Activated CD4-positive, alpha-beta T cell treated with anti-CD3 and anti-CD28 coated beads for 1 hour (primary cell): ENCODE results near the gene LRRC34.

ENCODE experiments used
- DNase-seq: peaks from one replicate; pipeline ENCODE4 v3.0.0-alpha.2; 2020

LRRC34 gene

GRCh38 chr3:169764882-169765612, 47.7 kb downstream of the LRRC34 start, which contains the start of gene TERC:
Gene TERC, minus strand, starts transcription at chr3:169765060.
- DNase-seq = peak; percentile 91

DNA sequence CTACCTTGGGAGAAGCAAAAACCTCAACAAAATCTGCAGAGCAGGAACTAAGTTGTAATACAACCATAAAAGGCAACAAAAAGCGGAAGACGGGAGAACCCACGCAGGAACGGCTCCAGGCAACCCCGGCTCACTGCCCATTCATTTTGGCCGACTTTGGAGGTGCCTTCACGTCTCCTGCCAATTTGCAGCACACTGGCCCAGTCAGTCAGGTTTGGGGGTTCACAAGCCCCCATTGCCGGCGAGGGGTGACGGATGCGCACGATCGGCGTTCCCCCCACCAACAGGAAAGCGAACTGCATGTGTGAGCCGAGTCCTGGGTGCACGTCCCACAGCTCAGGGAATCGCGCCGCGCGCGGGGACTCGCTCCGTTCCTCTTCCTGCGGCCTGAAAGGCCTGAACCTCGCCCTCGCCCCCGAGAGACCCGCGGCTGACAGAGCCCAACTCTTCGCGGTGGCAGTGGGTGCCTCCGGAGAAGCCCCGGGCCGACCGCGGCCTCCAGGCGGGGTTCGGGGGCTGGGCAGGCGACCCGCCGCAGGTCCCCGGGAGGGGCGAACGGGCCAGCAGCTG, 48.3 kb downstream of the LRRC34 start:
- DNase-seq = peak; percentile 55

- DNase-seq = no peak
Observed at GRCh38 chr3:169760479-169760878, 52.2 kb downstream of the LRRC34 start.

DNA sequence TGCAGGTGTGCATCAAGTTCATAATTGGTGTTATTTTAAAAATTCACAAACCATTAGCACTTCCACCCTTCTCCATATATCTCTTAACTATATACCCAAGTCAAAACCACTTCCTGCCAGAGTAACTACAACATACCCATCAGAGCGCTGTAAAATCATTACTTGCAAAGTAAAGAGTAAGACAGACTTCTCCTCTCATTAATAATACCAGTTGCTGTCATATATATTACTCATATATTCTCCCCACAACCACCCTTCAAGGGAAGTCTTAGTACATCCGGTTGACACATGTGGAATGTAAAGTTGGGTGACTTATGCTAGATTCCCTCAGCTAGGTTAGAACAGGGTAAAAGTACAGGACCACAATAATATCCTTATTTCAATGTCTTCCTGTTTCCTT, 53.4 kb downstream of the LRRC34 start:
- DNase-seq = no peak

DNA sequence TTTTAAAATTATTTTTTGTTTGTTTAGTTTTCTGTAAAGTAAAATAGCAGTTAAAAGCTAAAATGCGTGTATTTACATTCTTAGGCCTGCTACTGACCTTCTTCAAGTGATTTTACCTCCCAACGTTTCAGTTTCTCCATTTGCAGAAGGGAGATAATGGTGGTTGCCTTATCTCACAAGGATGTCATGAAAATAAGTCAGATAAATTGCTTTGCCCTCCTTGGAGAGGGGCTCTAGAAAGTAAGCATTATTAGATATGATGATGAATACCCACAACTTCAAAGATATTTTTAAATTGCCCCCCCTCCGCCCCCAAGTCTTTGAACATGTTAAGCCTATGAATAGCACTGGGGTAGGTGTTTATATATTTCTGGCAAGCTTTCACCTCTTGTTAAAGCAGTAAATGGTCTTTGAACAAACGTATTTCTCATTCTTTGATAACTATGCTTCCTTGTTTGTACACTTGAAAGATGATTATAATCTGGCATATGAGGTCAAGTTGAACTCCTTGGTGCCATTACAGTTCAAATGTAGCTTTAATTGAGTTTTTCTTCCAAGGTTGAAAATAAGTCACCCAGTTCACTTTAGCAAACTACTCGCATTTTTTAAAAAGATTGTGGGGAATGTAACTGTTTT, 54.2 kb downstream of the LRRC34 start:
- no peak for DNase-seq

DNA sequence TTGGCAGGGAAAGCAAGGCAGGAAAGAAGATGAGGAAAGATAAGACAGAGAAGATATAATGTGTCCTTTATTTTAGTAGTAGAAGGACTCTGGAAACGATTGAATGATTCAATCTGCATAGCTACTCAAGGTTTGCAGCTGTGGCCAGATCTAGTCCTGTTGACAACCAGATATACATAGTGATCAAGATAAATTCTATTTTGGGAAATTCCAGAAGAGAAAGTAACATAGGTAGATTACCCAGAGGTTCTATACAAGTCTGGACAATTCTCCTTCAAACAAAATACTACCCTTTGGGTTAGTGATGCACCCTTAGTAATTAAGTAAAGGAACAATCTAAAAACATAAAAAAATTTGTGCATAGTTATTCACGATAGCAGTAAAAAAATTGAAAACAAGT, 57.2 kb downstream of the LRRC34 start:
- no peak for DNase-seq

- no peak for DNase-seq
Observed at GRCh38 chr3:169754711-169755110, 58.0 kb downstream of the LRRC34 start.

DNA sequence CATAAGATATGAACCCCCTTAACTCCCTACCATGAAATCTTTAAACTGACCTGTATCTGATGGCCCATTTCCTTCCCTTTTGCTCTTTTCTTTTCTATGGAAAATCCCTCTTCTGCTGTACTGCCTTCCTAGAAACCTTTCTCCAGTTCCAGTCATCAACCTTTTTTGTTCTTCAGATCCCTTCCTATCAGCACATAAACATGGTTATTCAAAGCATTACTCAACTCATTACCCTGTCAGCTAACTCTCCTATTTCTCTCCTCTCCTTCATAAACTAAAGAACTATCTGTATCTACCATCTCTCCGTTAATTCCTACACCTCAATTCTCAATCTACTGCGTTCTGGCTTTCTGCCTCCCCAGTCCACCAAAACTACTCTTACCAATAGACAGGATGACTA, 60.8 kb downstream of the LRRC34 start:
- no peak for DNase-seq

DNA sequence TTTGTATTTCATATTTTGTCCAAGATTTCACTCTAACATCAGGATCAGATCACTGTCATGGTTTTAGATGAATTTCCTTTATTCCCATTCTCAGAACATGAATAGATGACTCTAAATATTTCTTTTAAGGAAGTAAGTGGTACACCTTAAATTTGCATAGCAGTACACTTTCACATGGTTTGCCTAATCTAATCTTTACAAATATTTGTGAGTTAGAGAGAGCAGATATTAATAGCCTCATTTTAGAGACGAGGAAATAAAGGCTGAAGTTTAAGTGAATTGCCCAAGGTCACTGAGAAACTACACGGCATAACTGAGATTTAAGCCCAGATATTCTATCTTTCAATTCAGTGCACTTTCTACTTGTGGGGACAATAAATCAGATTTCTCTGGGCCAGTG, 62.0 kb downstream of the LRRC34 start:
- DNase-seq = no peak

- DNase-seq = no peak
Observed at GRCh38 chr3:169748670-169749069, 64.0 kb downstream of the LRRC34 start.

DNA sequence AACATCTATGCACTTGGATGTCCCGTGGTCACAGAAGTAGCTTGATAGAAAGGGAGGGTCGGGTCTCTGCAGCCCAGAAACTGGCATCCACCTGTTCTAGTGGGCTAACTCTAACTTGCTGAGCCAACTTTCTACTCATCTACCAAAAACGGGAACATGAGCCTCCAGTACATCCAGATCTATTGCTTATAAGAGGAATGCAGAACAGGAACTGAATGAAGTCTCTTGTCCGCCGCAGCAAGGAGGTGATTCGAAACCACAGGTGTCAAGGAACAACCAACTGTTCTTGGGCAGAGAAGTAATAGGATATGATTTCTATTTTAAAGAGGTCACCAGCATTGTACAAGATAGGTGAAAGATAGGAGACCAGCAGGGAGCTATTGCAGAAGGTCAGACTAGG, 65.8 kb downstream of the LRRC34 start:
- DNase-seq = no peak

- DNase-seq = no peak
Observed at GRCh38 chr3:169744366-169745054, 68.2 kb downstream of the LRRC34 start.
